ENCODE results near the gene BGLAP. TPM values are rescaled to one million over a fixed set of nuclear protein-coding genes. Genes with fewer than 3 reads are reported as not detected.

BGLAP gene
- polyA plus RNA-seq, 1 donor from 2014 or later, result 2.5 TPM

GRCh38 chr1:156246781-156247459 lies 4.9 kb downstream of the BGLAP start (continued):
- no peak for TF ChIP-seq SMC3 (conservative IDR thresholded peaks at IDR 0.05; ENCODE audit: poor library complexity)
- TF ChIP-seq TAF1 (IDR thresholded peaks at IDR 0.05; ENCODE audit: low read depth), result no peak

- Histone ChIP-seq H3K4me3 (ENCODE audit: low read length) (no peak within 1 kb of the TSS), H3K4me2 (ENCODE audit: low read length) (no peak within 1 kb of the TSS)
Observed at GRCh38 chr1:156247460-156248322, 5.7 kb downstream of the BGLAP start, which contains the start of gene PAQR6. Gene PAQR6 (minus strand): TSS chr1:156248056. CDS start chr1:156246731, 1,325 bp downstream.

More at GRCh38 chr1:156247460-156248322, 5.7 kb downstream of the BGLAP start, which contains the start of gene PAQR6:
- no peaks in the 10 kb centered on the region for H3F3A ChIP-seq (ENCODE audit: insufficient read depth, low read length, poor library complexity, severe bottlenecking)
- H3K27me3 ChIP-seq (ENCODE audit: insufficient read depth, low read depth, low read length), result no peaks in the 10 kb centered on the region
- H2AFZ ChIP-seq (ENCODE audit: low read depth, low read length), result no peak within 1 kb of the TSS
- no peaks in the 10 kb centered on the region for H4K20me1 ChIP-seq (ENCODE audit: insufficient read depth)
- no peak within 1 kb of the TSS for H3K9ac ChIP-seq (ENCODE audit: low read length)
- H3K27ac ChIP-seq (ENCODE audit: low read length), result no peak within 1 kb of the TSS
- no peaks in the 10 kb centered on the region for H3K9me3 ChIP-seq (ENCODE audit: low read length)
- no peaks in the 10 kb centered on the region for H3K9me2 ChIP-seq (ENCODE audit: insufficient read depth, low read length)
- TF ChIP-seq RAD21 (conservative IDR thresholded peaks at IDR 0.05), result no peak
- TF ChIP-seq EP300 (conservative IDR thresholded peaks at IDR 0.05; ENCODE audit: poor library complexity, severe bottlenecking), result no peak
- TF ChIP-seq POLR2AphosphoS5 (IDR thresholded peaks at IDR 0.05), result no peak
- no peak for TF ChIP-seq MXI1 (conservative IDR thresholded peaks at IDR 0.05; ENCODE audit: poor library complexity, severe bottlenecking)
- no peak for TF ChIP-seq CTCF (IDR thresholded peaks at IDR 0.05; ENCODE audit: poor library complexity, severe bottlenecking)
- no peak for TF ChIP-seq SMC3 (conservative IDR thresholded peaks at IDR 0.05; ENCODE audit: poor library complexity)
- TF ChIP-seq REST (IDR thresholded peaks at IDR 0.05; ENCODE audit: borderline replicate concordance), result no peak
- no peak for TF ChIP-seq TAF1 (IDR thresholded peaks at IDR 0.05; ENCODE audit: low read depth)
- no peak for TF ChIP-seq EZH2 (IDR thresholded peaks at IDR 0.05; ENCODE audit: borderline replicate concordance, insufficient read depth, low read length, poor library complexity, severe bottlenecking)
- H3K36me3 ChIP-seq (ENCODE audit: insufficient read depth, low read length), result no peaks in the 10 kb centered on the region
- H3K79me2 ChIP-seq (replicated peaks; ENCODE audit: insufficient read depth, low read length), result no peaks in the 10 kb centered on the region
